Stimulated activated naive CD4-positive, alpha-beta T cell treated with Interleukin-2 at 50 U/mL for 16 hours (primary cell): ENCODE measurements around the gene PIR.

Experiments
- DNase-seq: peaks from one replicate; lab custom pipeline; 2025; lab: John Stamatoyannopoulos, UW

The PIR gene

DNA sequence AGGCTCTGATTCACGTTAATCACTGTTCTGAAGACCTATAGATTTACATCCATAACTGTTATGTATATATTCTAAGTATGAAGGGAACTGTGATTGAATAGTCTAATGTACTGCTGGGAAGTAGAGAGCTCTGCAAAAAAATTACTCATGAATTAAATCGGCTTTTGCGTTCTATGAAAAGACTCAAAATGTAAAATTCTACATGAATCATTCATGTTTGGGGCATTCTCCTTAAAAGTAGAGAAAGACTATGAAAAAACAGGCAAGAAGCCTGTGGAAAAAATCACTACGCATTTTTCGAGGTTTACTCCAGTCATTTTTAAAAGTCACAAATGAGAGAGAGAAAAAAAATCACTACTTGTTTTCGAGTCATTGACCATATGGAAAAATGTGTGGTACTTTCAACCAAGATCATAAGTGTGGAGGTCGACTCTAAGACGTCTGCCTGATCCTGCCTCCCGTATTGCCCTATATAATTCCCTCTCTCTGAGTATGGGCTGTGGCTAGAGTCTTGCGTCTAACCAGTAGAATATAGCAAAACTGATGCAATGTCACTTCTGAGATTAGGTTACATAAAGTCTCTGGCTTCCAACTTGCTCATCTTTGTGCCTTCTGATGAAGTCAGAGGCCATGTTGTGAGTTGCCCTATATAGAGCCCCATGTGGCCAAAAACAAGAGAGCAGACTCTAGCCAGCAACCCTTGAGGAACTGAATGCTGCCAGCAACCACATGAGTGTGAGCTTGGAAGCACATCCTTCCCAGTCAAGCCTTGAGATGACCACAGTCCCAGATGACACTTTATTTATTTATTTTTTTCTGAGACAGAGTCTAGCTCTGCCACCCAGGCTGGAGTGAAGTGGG lies 76.8 kb downstream of the PIR start:
- no peak for DNase-seq

DNA sequence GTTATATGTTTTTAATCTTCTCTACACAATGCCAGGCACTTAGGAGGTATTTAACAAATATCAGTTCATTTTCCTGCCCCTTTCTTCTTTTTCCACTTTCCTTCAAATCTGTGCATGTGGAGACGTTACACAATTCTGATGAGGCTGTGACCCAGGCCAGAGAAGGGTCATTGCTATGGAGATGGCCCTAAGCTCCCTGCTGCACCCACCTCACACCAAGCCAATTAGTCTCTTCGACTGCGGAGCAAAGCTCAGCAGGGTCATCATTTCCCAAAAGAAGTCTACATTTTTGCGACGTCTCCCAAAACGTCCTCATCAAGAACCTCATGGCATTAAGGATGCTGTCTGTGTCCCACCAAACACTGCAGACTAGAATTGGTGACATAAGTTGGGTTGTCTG lies 80.0 kb downstream of the PIR start:
- DNase-seq = no peak

DNA sequence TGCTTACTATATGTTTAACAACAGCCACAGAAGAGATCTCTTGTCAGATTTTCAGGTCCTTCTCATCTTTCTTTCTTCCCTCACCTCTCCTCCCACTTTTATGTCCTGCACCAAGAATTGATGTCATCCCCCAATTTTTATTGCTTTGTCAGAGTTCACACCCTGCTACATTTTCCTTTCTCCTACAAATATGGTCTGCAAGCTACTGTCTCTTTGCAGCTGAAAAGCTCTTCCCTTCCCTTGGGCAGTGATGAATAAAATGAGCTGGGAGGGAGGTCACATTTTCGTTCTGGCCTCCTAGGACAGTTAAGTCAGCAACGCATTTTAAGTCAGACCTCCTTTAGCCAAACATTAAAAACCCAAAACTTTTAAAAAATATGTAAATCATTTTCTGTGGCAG lies 82.2 kb downstream of the PIR start:
- DNase-seq = no peak

DNA sequence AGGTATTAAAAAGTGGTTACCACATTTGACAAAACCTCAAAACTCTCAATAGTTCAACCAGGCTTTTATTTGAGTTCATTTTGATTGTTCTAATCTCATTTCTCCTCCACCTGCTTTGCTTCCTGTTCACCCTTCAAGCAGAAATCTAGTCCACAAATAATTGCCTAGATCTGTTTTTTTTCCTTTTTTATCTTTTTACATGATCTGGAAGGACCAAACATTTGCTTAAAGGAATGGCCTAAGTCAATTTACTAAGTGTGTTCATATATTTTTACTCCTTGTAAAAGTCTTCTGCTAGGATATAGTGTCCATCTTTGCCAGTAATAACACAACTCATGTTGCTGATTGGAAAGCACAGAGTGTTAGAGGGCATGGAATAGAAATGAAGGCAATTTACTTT lies 82.7 kb downstream of the PIR start:
- DNase-seq = no peak

DNA sequence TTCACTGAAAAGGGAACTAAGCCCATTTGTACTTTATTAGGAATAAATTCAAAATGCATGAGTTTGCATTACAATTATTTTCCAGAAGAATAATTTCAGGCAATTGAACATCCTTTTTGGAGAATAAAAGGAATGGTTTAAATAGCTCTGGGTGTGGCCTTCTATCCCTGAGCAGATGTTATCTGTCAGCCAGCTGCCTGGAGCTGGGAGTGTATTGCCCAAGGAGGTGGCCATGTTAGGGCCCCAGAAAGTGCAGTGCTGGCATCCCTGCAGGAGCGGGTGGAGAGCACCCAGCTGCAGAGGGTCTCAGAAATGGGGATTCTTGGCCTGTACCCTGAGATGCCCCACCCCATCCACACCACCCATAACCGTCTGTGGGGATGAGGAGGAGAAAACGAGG lies 87.3 kb downstream of the PIR start:
- no peak for DNase-seq

DNA sequence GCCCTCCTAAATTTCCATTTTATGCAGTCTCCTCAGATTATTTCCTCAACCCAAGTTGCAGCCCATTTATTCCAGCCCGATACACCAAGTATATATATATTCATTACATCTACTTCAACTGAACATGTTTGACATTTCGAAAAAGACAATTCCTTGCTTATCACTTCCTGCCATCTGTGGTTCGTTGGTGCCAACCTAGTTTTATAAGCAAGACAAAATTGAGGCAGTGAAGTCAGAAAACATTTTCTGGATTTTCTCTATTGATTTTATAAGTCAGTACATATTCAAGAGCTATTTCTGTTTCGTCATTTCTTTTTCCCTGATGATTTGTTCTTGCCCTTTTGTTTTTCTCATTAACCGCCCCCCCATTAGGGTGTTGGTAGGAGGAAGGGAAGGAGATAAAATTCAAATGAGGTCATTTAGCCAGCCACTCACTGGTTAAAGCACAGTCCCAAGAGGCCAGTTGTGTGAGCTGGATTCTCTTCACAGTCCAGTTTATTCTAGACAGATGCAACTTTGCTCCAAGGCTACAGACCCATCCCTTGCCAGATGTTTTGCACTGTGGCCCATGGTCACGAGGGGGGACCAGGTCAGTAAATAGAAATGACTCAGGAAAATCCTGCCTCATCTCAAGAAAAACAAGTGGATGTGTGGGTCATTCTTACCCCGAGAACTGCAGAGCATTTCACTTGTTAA lies 88.6 kb downstream of the PIR start:
- no peak for DNase-seq

DNA sequence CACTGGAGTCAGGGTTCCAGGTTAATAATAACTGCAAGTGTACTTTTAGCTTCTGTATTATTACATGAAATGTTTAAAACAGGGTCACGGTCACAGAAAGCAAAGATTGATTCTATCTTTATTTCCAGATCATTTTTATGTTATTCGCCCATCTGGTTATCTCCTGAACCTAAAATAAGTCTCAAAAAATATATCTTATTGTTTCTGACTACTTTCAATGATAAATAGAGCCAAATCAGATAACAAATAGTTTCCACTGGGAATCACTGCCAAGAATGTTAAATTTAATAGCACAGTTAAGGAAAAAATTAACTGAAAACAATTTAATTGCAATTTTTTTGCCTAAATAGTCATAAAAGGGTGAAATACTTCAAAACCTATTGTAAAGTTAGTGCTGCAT lies 91.8 kb downstream of the PIR start:
- DNase-seq = no peak

DNA sequence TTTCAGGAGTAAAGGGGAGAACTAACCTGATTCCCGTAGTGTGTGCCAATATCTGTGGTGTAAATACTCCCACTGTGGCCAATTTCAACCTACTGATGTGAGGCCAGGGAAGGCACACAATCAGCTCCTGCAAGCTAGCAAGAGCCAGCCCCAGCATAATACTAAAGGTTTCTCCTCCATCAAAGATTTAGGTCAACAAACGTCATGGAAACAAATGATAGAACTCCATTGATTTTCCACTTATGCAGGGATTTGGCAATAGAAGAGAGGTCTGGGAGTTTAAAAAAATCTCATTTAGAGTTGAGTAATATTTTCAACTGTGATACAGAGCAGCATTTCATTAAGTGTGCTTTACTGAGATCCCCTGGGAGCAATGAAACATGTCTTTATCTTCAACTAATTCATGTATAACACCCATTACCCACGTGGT lies 93.2 kb downstream of the PIR start:
- no peak for DNase-seq

DNA sequence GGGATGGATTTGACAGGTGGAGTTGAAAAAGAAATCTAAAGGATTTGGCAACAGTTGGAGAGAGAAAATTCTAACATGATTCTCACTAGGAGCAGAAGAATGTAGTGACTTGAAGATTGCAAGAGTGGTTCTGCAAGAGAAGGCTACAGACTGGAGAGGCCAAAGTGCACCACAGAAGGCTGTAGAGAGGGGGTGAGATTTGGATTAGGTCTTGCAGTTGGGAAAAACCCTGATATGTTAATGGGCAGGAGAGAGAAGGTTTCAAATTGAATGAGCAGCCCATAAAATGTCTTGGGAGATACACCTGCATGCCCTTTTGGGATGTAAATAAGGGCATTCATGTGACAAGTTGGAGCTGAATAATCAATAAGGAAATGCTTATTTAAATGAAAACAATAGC lies 94.3 kb downstream of the PIR start:
- DNase-seq = no peak

DNA sequence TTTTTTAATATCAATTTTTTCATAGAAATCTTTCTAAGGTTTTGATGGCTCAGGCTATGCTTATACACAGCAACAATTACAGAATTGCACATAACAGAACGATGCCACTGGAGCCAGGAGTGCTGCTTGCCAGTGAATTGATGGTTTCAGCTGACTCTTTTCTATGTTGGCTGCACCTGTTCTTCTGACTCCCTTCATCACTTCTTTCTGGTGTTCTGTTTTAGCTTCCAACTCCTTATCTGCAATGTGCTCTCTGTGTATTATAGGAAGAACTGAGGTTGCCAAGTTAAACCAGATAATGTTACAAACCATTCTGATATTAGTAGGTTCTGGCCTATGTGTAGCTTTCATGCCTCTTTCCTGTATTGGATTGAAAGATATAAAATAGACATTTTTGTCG lies 97.3 kb downstream of the PIR start:
- DNase-seq = no peak

DNA sequence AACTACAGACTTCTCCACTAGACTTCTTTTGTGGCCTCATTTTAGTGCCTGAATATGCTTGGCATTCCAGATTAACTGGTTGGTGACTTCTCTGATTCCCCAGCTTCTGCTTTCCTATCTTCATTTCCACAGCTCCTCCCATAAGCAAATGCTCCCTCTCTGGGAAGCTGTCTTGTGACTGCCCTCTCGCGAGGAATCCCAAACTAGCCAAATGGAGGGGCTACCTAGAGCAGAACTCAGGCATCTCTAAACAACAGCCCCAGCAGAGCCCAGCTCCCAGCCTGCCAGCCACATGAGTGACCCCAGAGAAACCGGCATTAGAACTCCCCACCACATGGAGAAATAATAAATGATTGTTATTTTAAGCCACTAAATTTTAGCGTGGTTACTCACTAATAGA lies 101.3 kb downstream of the PIR start:
- DNase-seq = no peak

DNA sequence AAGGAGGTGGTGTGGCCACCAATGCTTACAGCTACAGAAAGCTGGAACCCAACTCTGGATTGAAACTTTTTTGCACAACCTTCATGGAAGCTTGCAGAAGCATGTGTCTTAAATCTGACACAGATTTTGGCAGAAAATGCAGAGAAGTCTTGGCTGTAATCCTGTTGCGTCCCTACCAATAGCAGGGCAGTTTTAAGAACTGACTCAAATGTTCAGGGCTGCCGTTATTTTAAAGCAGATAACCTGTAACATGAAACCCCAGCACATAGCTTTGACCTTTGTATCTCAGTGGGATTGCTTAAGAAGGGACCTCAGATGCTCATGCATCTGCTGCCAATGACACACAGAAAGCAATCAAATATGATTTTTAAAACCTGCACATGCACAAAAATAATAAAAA lies 108.8 kb downstream of the PIR start, which contains the start of gene VEGFD:
Gene VEGFD (minus strand): TSS at position 110 of the 400 bp plus-strand sequence. CDS start 467 bp downstream, outside the sequence.
- DNase-seq = no peak

DNA sequence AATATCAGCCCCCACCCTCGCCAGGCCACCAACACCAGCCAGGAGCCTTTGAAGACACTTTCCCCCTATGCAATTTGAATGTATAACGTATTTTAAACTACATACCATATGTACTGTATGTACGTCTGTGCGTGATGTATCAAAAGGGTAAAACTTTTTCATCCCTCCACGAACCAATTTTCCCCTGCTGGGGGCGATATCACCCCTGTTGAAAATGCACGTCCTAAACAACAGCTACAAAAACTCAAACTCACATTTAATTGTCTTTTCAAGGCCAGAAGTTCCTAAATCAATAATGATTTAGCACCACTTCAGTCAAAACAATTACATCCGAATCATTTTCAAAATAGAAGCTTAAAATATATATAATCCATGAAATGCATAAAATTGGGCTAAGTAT lies 110.3 kb downstream of the PIR start:
- DNase-seq = no peak

DNA sequence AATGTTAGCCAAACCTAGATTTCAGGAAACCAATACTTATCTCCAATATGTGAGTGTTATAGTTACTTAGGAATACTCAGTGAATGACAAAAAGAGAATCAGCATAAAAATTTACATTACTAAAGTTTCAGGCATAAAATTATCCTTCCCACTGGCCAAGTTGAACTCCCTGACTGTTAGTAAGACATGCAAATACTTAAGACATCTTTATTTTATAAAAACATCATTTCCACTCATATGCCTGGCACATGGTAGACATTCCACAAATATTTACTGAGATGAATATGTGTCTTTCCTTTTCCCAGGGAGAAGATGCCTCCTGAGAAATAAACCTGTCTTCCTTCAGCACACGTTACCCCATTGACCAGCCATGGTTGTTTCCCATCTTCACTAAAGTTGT lies 116.2 kb downstream of the PIR start:
- no peak for DNase-seq

DNA sequence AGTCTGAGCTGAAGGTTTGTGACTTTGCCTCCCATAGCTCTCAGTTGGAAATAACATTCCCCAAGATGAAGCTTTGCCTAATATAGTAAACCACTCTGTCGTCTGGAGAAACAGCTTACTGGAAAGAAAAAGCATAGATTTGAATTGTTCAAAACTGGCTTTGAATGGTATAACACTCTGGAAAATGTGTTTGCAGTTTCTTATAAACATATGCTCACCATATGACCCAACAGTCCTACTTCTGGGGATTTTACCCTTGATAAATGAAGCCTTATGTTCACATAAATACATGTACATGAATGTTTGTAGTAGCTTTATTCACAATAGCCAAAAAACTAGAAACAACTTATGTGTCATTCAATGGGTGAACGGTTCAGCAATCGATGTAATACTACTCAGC lies 119.2 kb downstream of the PIR start:
- no peak for DNase-seq

DNA sequence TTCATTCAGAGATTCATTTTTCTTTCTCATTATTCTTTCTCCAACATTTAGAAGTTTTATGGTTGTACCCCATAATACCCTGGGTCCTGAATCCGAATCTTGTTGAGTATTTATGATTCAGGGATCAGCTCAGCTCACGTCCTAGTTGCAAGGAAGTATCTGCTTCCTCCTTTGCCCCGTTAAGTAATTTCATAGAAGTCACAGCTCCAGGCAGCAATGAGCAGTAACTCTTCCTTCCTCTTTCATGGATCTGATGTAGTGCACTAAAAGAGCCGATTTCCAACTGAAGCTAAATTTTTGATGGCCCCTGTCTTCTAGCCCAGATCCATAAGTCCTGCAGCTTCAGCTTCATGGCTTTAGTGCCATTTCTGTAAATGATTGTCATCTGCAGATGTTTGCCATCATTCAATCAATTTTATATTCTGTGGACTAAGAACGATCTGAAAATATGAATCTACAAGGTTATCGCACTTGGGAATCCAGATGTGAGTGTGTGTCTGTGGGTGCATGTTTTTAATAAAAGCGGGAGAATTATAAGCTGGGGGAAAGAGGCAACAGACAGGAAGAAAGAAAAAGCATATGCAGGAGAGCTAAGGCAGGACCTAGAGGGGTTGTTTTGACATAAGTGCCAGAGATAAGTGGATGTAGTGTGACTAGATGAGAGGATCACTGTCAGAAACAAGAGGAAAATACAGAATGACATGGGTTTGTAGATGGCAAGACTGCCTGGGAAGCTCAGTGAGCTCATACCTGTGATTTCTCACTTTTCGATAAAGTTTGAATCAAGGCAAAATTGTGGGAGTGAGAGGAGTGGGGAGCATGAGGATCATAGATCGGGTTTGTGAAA lies 126.4 kb downstream of the PIR start:
- DNase-seq = no peak

DNA sequence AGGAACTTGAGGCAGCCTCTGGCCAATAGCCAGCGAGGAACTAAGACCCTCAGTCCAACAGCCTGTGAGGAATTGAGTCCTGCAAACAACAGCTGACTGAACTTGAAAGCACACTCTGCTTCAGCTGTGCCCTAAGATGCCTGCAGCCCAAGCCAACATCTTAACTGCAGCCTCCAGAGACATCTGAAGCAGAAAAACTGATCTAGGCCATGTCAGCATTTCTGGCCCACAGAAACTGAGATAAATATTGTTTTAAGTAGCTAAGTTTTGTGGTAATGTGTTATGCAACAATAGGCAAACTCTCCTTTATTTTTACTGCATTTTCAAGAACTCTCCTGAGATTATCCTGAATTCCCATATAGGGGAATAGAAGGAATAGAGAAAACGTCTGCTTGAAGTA lies 133.4 kb downstream of the PIR start:
- DNase-seq = no peak

DNA sequence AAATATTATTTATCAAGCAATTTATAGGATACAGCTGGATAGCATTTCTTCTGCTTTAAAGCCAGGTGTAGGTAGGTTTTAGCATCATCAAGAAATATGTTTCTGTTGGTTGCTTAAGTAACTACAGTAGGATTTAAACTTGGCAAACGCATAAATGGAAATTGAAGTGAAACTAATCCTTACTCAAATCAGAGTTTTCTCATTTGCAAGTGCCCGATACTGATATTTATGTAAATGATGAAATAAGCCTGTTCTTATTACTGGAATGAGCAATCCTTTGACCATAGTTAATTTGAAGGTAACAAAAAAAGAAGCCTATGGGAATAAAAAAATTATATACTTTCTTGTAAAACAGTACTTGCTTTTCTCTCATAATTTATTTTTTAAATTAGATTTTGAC lies 134.6 kb downstream of the PIR start:
- no peak for DNase-seq

DNA sequence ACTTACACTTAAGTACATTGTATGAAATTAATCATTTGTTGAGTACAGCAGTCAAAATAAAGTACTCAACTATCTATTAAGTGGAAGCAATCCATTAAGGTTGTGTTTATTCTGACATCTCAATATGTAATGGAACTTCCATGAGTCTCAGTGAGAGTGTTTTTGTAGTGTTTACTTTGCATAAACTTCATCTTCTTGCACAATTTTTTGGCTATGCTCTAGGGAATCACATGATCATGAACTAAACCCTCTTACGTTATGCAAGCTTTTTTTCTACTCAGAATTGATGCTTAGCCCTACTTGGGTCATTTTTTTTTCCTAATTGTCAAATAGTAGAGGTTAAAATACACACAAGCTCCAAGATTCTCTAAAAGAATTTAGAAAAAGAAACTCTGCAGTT lies 136.7 kb downstream of the PIR start:
- DNase-seq = no peak

DNA sequence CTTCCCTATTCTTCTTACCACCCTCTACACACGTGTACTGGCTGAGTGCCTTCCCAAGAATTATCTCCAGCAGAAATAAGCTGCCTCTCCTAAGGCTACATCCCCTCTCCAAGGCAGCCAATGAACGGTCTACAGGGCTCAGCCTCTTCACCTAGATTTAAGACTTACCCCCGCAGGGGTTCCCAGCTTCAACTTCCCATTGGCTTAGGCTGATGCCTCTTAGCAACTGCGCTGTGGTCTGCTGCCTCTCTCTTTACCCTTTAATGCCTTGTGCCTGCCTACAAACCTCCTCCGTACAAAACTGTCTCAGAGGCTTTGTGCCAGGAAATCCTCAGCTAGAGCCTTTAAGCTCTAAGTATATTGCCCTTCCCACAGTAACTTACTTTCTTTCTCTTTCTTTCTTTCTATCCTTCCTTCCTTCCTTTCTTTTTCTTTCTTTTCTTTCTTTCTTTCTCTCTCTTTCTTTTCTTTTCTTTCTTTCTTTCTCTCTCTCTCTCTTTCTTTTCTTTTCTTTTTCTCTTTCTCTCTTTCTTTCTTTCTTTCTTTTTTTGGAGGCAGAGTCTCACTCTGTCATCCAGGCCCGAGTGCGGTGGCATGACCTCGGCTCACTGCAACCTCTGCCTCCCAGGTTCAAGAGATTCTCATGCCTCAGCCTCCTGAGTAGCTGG lies 142.7 kb downstream of the PIR start:
- no peak for DNase-seq

DNA sequence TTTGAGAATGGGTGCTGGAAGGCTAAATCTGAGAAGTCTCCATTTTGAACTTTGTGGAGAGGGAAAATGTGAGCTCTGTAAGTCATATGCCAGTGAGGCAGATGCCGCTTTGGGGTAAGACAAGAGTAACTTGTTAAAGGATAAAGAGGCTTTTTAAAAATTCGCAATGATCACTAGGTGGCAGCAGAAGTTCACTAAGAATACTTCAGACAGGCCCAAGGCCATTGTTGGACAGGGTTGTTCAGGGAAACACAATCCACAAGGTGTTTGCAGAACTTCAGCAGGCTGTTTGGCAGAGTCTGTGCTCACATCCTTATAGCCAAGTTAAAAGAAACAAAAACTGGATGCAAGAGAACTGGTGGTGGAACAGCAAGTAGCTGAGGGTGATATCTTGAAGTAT lies 144.1 kb downstream of the PIR start:
- DNase-seq = no peak

DNA sequence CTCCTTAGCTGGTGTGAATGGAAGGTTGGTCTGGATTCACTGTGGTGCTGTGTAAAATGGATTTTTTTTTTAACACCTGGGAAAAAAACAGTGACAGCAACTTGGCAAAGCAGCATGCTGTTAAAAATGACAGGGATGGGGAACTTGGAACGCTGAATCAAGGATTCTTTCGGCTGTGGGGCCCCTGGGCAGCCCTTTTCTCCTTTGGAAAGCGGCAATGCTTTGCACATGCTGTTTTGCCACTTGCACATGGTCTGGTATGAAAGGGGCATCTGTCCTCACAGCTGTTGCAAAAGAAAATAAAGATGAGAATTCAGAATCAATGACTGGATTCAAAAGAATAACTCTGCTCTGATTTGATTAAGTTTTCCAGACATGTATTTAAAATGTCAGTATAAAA lies 147.2 kb downstream of the PIR start:
- no peak for DNase-seq
